Activated naive CD8-positive, alpha-beta T cell treated with anti-CD3 and anti-CD28 coated beads for 36 hours (primary cell): ENCODE data around the gene TXNIP. TPM values are rescaled to one million over a fixed set of nuclear protein-coding genes. Genes with fewer than 3 reads are reported as not detected.
A peak's percentile ranks its signal among the peaks of the same experiment; 100 is the strongest.

Experiments used
- DNase-seq: peaks from one replicate; pipeline ENCODE4 v3.0.0; 2021
- H3K27ac Mint-ChIP-seq: one replicate; pipeline ENCODE4 v1.8.0; 2022; ENCODE audit warnings: mild to moderate bottlenecking, moderate library complexity, mixed read lengths
- H3K27me3 Mint-ChIP-seq: one replicate; pipeline ENCODE4 v1.8.0; 2022; ENCODE audit warnings: mild to moderate bottlenecking, mixed read lengths
- H3K36me3 Mint-ChIP-seq: one replicate; pipeline ENCODE4 v1.8.0; 2021; ENCODE audit warnings: mild to moderate bottlenecking, mixed read lengths
- H3K4me1 Mint-ChIP-seq: one replicate; pipeline ENCODE4 v1.8.0; 2021; ENCODE audit warnings: mixed read lengths
- H3K4me3 Mint-ChIP-seq: one replicate; pipeline ENCODE4 v1.8.0; 2022; ENCODE audit warnings: mild to moderate bottlenecking, moderate library complexity, mixed read lengths
- H3K9me3 Mint-ChIP-seq: one replicate; pipeline ENCODE4 v1.8.0; 2022; ENCODE audit warnings: mixed read lengths
- total RNA-seq, 2 experiments: library from RNA; stranded (reverse); gene quantifications; one replicate each; pipeline ENCODE4 v1.2.3, GENCODE V29; 2021

The TXNIP gene
- total RNA-seq, 2 experiments from 2014 or later = 228 to 231 TPM

DNA sequence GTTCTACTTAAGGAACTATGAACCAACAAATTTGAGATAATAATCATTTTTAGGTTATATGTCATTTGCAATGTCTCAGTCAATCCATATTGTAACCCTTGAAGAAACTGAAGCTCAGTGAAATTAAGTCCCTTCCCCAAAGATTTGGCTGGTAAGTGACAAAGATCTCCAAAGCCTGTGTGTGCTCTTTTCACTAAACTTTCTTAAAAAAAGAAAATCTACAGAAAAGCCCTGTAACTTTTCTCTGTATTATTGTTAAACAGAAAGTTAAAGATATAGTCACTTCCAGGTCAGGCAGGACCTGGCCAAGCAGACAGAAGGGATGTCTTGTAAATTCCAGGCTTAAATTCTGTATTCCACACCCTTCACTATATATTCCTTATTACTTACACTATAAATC is 40.0 kb downstream of the TXNIP start:
- Mint-ChIP-seq H3K9me3 (no peaks in the 10 kb centered on the region), H3K27me3 (no peaks in the 10 kb centered on the region), H3K4me1 (peaks cover 57% of the 10 kb centered on the region), H3K27ac (peak overlapping the region; percentile 92), H3K4me3 (peak overlapping the region; percentile 97), H3K36me3 (peaks cover 19% of the 10 kb centered on the region)
- DNase-seq = no peak

DNA sequence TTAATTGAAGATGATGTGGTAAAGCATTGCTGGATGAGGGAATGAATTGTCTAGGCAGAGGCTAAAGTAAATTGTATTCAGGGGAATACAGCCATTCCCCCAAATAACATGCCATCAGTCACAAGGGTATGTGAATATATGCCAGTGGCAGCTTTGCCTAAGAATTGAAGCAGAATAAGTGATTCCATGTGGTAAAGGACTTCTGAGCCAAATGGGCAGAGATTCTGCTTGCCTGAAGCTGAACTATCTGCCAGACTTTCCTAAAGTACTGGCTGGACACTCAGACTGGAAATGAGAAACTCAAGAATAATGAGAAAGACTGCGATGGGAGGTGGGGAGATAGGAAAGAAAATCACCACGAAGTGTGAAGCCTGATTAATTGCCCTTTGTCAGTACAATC is 40.9 kb downstream of the TXNIP start:
- Mint-ChIP-seq H3K9me3 (no peaks in the 10 kb centered on the region), H3K4me1 (peaks cover 63% of the 10 kb centered on the region), H3K36me3 (peaks cover 13% of the 10 kb centered on the region), H3K27ac (no peak overlapping the region), H3K27me3 (no peaks in the 10 kb centered on the region), H3K4me3 (peak overlapping the region; percentile 4)
- no peak for DNase-seq

DNA sequence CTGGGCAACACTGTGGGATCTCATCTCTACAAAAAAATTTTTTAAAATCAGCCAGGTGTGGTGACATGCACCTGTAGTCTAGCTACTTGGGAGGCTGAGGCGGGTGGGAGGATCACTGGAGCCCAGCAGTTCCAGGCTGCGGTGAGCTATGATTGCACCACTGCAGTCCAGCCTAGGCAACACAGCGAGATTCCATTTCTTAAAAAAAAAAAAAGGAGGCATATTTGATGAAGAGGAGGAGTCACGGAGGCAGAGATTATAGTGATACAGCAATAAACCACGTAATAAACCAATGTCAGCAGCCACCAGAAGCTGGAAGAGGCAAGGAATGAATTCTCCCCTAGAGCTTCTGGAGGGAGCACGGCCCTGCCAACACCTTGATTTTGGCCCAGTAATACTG is 42.5 kb downstream of the TXNIP start:
- no peak for DNase-seq
- peaks cover 13% of the 10 kb centered on the region for H3K36me3 Mint-ChIP-seq
- H3K27ac Mint-ChIP-seq = no peak overlapping the region
- H3K27me3 Mint-ChIP-seq = no peaks in the 10 kb centered on the region
- H3K4me3 Mint-ChIP-seq = no peak overlapping the region
- H3K4me1 Mint-ChIP-seq = peaks cover 62% of the 10 kb centered on the region
- no peaks in the 10 kb centered on the region for H3K9me3 Mint-ChIP-seq

DNA sequence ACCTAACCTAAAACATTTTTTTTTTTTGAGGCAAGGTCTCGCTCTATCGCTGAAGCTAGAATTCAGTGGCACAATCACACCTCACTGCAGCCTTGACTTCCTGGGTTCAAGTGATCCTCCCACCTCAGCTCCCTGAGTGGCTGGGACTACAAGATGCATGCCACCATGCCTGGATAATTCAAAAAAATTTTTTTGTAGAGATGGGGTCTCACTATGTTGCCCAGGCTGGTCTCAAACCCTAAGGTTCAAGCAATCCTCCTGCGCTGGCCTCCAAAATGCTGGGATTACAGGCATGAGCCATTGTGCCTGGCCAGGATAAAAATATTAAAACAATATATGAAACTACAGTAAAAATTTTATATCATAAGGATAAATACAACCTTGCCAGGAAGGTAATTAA is 43.5 kb downstream of the TXNIP start:
- H3K4me3 Mint-ChIP-seq = no peak overlapping the region
- peaks cover 15% of the 10 kb centered on the region for H3K36me3 Mint-ChIP-seq
- H3K27me3 Mint-ChIP-seq = no peaks in the 10 kb centered on the region
- DNase-seq = no peak
- H3K9me3 Mint-ChIP-seq = no peaks in the 10 kb centered on the region
- H3K4me1 Mint-ChIP-seq = peaks cover 55% of the 10 kb centered on the region
- H3K27ac Mint-ChIP-seq = no peak overlapping the region

DNA sequence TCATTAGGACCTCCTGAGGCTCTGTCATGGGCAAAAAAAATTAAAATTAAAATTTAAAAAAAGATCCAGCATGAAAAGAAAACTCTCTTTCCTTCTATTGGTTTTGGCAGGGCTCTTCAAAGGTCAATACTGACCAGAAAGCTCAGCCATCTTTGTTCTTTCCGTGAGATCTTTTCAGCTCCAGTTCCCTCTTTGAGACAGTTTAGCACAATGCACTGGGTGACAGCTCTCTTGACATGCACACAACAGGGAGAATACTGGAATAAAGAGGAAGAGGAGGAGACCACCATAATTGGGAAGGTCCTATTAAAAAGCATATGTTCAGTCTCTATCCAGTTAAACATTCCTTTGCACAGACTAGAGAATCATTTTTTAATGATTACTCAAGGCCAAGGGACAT is 44.9 kb downstream of the TXNIP start:
- Mint-ChIP-seq H3K36me3 (peaks cover 15% of the 10 kb centered on the region), H3K27me3 (no peaks in the 10 kb centered on the region), H3K4me3 (no peak overlapping the region), H3K27ac (no peak overlapping the region), H3K9me3 (no peaks in the 10 kb centered on the region), H3K4me1 (peaks cover 53% of the 10 kb centered on the region)
- DNase-seq = no peak

DNA sequence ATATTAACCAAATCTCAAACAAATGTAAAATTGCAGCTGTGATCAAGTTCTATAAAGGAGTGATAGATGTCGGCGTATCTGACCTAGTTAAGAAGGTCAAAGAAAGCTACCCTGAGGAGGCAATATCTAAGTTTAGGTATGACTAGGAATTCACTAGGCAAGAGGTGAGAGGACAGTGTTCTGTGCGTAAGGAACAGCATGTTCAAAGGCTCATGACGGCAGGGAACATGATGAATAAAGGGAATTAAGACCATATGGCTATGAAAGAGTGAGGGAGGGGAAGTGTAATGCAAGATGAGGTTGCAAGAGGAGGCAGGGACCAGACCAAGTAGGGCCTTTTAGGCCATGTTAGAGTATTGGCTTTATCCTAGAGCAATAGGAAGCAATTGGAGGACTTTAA is 47.2 kb downstream of the TXNIP start:
- Mint-ChIP-seq H3K27ac (no peak overlapping the region), H3K9me3 (no peaks in the 10 kb centered on the region), H3K4me1 (peaks cover 36% of the 10 kb centered on the region), H3K36me3 (peaks cover 15% of the 10 kb centered on the region), H3K27me3 (no peaks in the 10 kb centered on the region), H3K4me3 (no peak overlapping the region)
- DNase-seq = no peak

DNA sequence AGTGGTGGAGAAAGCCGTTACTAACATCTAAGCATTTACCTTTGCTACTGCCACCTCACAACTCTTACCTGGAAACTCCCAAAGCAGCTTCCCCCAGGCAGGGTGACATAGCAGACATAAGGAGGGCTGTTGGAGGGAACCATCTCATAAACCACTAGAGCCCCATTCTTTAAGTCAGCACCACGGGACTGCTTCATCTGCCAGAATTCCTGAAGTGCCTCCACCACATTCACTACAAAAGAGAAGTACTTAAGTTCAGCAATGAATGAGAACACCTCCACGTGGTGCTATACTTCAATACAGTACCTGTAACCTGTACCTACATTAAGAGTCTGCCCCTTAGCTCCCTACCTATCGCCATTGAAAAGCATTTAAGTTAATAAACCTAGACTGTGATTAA is 48.8 kb downstream of the TXNIP start:
- no peaks in the 10 kb centered on the region for H3K9me3 Mint-ChIP-seq
- peaks cover 28% of the 10 kb centered on the region for H3K4me1 Mint-ChIP-seq
- H3K36me3 Mint-ChIP-seq = peaks cover 18% of the 10 kb centered on the region
- H3K27ac Mint-ChIP-seq = no peak overlapping the region
- no peak for DNase-seq
- no peaks in the 10 kb centered on the region for H3K27me3 Mint-ChIP-seq
- H3K4me3 Mint-ChIP-seq = no peak overlapping the region

DNA sequence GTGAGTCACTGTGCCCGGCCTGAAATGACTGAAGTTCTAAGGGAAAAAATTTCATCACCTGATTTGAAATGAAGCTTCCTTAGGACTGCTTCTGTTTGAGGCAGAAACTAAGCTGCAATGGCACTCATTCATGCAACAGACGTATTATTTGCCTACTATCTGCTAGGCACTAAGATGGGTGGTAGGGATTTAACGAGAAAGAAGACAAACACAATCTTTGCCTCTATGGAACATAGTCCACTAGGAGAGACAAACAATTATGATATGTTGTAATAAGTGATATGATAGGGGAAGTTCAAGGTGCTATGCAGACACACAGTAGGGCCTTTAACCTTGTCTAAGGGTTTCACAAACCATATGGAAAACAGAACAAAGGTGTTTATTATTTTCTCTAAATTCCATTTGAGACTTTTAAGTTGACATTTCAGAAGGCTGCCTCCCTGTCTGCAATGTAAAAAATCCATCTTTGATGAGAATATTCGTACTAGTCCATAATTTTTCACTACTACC is 49.8 kb downstream of the TXNIP start:
- Mint-ChIP-seq H3K27ac (no peak overlapping the region), H3K9me3 (no peaks in the 10 kb centered on the region), H3K36me3 (peaks cover 18% of the 10 kb centered on the region), H3K27me3 (no peaks in the 10 kb centered on the region), H3K4me1 (peaks cover 24% of the 10 kb centered on the region), H3K4me3 (no peak overlapping the region)
- DNase-seq = no peak

DNA sequence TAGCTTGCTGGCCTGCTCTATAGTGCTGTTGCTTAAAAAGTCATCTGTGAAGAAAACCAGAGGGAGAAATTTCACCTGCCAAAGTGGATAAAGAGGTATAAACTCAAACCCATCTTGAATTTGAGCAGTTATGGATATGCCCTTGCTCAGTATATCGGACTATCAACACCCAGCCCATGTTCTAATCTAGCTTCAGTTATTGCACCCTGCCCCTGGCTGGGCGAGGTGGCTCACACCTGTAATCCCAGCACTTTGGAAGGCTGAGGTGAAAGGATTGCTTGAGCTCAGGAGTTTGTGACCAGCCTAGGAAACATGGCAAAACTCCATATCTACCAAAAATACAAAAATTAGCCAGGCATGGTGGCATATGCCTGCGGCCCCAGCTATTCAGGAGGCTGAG is 51.8 kb downstream of the TXNIP start:
- DNase-seq = no peak
- Mint-ChIP-seq H3K27ac (no peak overlapping the region), H3K9me3 (no peaks in the 10 kb centered on the region), H3K27me3 (no peaks in the 10 kb centered on the region), H3K4me1 (peaks cover 10% of the 10 kb centered on the region), H3K4me3 (no peak overlapping the region), H3K36me3 (peaks cover 15% of the 10 kb centered on the region)

DNA sequence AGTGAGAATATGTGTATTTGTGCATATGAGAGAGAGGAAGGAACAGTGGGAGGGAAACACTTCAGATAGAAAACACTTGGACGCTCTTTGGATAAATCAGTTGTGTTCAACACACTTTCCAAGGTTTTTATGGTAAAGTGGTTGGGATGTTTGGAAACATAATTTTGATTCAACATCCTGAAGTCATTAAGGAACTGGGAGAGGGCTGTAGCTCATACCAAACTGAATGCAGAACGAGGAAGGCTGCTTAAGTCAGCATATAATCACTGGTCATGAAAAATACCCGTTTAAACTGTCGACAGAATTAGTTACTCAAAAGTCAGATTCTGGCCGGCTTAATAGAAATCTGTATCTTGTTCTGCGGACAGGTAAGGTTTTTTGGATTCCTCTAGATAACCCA is 53.5 kb downstream of the TXNIP start:
- Mint-ChIP-seq H3K27me3 (no peaks in the 10 kb centered on the region), H3K36me3 (peaks cover 12% of the 10 kb centered on the region), H3K9me3 (no peaks in the 10 kb centered on the region), H3K27ac (peak overlapping the region; percentile 31), H3K4me3 (no peak overlapping the region), H3K4me1 (peaks cover 3% of the 10 kb centered on the region)
- DNase-seq = no peak

Other genes starting within 250 kb of the TXNIP start
- 10 to 100 TPM; 14.3 to 15.5 TPM for gene RNF115, start 172.5 kb downstream of the TXNIP start, total RNA-seq
- 10 to 100 TPM; 59.2 to 62.0 TPM for gene POLR3C, start 172.4 kb downstream of the TXNIP start, total RNA-seq
- 1 to 10 TPM; 3.6 to 3.8 TPM for gene NUDT17, start 150.9 kb downstream of the TXNIP start, total RNA-seq
- 10 to 100 TPM; 14.7 to 16.4 TPM for gene PIAS3, start 137.5 kb downstream of the TXNIP start, total RNA-seq
- gene ANKRD35, start 110.7 kb downstream of the TXNIP start, total RNA-seq = under 1 TPM; 0.58 to 0.64 TPM
- gene ITGA10, start 86.5 kb downstream of the TXNIP start, total RNA-seq = 1 to 10 TPM in 1 of 2 experiments, under 1 TPM in 1; 0.97 to 1.2 TPM
- gene PEX11B, start 77.9 kb downstream of the TXNIP start, total RNA-seq = 10 to 100 TPM; 33.6 to 33.8 TPM
- gene RBM8A, start 69.1 kb downstream of the TXNIP start, total RNA-seq = 100 to 1,000 TPM; 345 to 349 TPM
- 10 to 100 TPM; 37.6 to 38.3 TPM for gene LIX1L, start 38.6 kb downstream of the TXNIP start, total RNA-seq
- 10 to 100 TPM in 1 of 2 experiments, 1 to 10 TPM in 1; 9.3 to 10.3 TPM for gene ANKRD34A, start 32.0 kb downstream of the TXNIP start, total RNA-seq
- 10 to 100 TPM; 21.1 to 21.9 TPM for gene POLR3GL, start 31.9 kb downstream of the TXNIP start, total RNA-seq
- not detected for gene HJV, start 25.2 kb upstream of the TXNIP start, total RNA-seq
- under 1 TPM; 0.64 to 0.78 TPM for gene NBPF10, start 148.2 kb upstream of the TXNIP start, total RNA-seq
- gene NOTCH2NLA, start 232.4 kb upstream of the TXNIP start, total RNA-seq = 10 to 100 TPM; 14.3 to 15.6 TPM